Measurements from ENCODE around the gene FBXL2. TPM values are rescaled to one million over a fixed set of nuclear protein-coding genes. Genes with fewer than 3 reads are reported as not detected.

Gene FBXL2
- total and polyA plus RNA-seq, 4 donors, result 2.4 to 28.7 (median 6.5) TPM

DNA sequence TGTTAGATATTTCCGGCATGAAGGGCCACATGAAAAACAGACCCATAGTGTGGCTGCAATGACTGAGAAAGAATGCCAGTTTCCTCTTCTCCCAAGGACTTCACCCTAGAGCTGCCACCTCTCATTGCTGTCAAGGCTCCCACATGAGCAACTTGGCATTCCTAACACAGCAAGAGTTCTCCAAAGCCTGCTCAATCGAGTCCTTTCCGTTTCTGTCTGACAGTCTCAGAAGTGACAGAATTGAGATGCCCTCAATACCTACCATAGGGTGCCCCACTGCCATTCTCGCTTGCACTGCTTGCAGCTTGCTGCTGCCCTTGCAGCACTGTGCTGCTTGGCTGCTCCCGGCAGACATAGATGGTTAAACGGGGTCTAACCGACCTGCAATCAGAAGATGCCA, 118.7 kb downstream of the FBXL2 start:
- peaks cover 0 to 5% (median 0%) of the 10 kb centered on the region in 5 donors for H3K4me1 ChIP-seq (ENCODE audit: control insufficient read depth in 5 of 5, insufficient read depth in 5 of 5, low read length in 5 of 5)
- 84 to 95% methylated on average over 7 of the region's 7 CpGs for WGBS, 2 donors
- no peak overlapping the region for H3K27ac ChIP-seq (ENCODE audit: low read depth in 1 of 2, low read length in 1 of 2)
- peaks cover 0 to 2% (median 0%) of the 10 kb centered on the region in 4 donors for H3K9me3 ChIP-seq (ENCODE audit: control insufficient read depth in 4 of 4, insufficient read depth in 3 of 4, low read length in 3 of 4)
- H3K9ac ChIP-seq (ENCODE audit: insufficient read depth in 1 of 2, low read length in 2 of 2), result no peak overlapping the region
- DNase-seq (peak in 1 of 3 donors; percentile 11), ATAC-seq (ENCODE audit: insufficient read depth, low FRiP score) (no peak)
- peaks cover 33 to 59% (median 41%) of the 10 kb centered on the region in 4 donors for H3K36me3 ChIP-seq (ENCODE audit: control insufficient read depth in 4 of 4, insufficient read depth in 4 of 4, low read length in 4 of 4)
- H3K4me3 ChIP-seq, result no peak overlapping the region
- H3K27me3 ChIP-seq (ENCODE audit: control insufficient read depth in 3 of 3, insufficient read depth in 3 of 3, low read length in 2 of 3), result no peaks in the 10 kb centered on the region
- TF ChIP-seq, protein P1, sequence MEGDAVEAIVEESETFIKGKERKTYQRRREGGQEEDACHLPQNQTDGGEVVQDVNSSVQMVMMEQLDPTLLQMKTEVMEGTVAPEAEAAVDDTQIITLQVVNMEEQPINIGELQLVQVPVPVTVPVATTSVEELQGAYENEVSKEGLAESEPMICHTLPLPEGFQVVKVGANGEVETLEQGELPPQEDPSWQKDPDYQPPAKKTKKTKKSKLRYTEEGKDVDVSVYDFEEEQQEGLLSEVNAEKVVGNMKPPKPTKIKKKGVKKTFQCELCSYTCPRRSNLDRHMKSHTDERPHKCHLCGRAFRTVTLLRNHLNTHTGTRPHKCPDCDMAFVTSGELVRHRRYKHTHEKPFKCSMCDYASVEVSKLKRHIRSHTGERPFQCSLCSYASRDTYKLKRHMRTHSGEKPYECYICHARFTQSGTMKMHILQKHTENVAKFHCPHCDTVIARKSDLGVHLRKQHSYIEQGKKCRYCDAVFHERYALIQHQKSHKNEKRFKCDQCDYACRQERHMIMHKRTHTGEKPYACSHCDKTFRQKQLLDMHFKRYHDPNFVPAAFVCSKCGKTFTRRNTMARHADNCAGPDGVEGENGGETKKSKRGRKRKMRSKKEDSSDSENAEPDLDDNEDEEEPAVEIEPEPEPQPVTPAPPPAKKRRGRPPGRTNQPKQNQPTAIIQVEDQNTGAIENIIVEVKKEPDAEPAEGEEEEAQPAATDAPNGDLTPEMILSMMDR (IDR thresholded peaks at IDR 0.05; ENCODE audit: control extremely low read depth, extremely low read depth), result no peak

DNA sequence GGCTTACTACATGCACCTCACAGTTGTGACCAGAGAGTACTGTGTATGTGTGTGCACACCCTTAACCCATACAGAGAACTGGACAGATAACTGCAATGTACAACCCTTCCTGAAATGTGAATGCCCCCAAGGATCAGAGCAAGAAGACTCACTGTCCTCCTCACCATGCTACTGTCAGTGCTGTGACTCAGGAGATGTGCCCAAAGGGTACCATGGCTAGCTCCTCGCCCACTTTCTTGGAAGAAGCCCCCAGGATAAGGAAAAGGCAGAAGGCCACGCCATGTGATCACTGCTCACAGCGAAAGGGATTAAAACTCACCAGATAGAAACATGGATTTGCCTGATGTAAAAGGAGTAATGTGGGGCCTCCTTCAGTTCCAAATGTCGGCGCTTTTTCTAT, 121.2 kb downstream of the FBXL2 start:
- WGBS, 2 donors, result 97 to 99% methylated on average over 5 of the region's 5 CpGs
- H3K36me3 ChIP-seq (ENCODE audit: control insufficient read depth in 4 of 4, insufficient read depth in 4 of 4, low read length in 4 of 4), result peaks cover 30 to 62% (median 47%) of the 10 kb centered on the region in 4 donors
- H3K9me3 ChIP-seq (ENCODE audit: control insufficient read depth in 4 of 4, insufficient read depth in 3 of 4, low read length in 3 of 4), result peaks cover 0 to 2% (median 0%) of the 10 kb centered on the region in 4 donors
- TF ChIP-seq, protein P1 (IDR thresholded peaks at IDR 0.05; ENCODE audit: control extremely low read depth, extremely low read depth), result no peak
- no peaks in the 10 kb centered on the region for H3K4me1 ChIP-seq (ENCODE audit: control insufficient read depth in 5 of 5, insufficient read depth in 5 of 5, low read length in 5 of 5)
- H3K27me3 ChIP-seq (ENCODE audit: control insufficient read depth in 3 of 3, insufficient read depth in 3 of 3, low read length in 2 of 3), result no peaks in the 10 kb centered on the region
- H3K4me3 ChIP-seq, result no peak overlapping the region
- DNase-seq (no peak), ATAC-seq (ENCODE audit: insufficient read depth, low FRiP score) (no peak)
- no peak overlapping the region for H3K9ac ChIP-seq (ENCODE audit: insufficient read depth in 1 of 2, low read length in 2 of 2)
- H3K27ac ChIP-seq (ENCODE audit: low read depth in 1 of 2, low read length in 1 of 2), result no peak overlapping the region

DNA sequence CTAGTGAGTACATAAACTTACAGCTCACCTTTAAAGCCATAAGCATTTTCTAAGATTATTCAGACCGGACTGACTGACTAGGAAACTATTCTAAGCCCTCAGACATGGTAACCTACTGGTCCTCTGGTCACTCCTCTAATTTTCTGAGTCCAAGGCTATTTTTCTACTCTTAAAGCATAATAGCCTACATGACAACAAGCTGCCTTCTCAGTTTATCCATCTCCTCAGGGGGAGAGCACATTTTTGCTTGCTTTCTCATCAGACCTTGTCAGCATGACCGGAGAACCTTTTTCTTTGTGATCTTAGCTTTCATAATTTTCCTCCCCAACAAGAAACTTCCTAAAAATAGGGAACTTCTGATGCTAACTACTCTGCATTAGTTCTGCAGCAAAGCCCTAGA, 124.5 kb downstream of the FBXL2 start:
- DNase-seq (no peak), ATAC-seq (ENCODE audit: insufficient read depth, low FRiP score) (no peak)
- H3K4me3 ChIP-seq, result no peak overlapping the region
- H3K27ac ChIP-seq (ENCODE audit: low read depth in 1 of 2, low read length in 1 of 2), result no peak overlapping the region
- no peaks in the 10 kb centered on the region for H3K27me3 ChIP-seq (ENCODE audit: control insufficient read depth in 3 of 3, insufficient read depth in 3 of 3, low read length in 2 of 3)
- H3K9me3 ChIP-seq (ENCODE audit: control insufficient read depth in 4 of 4, insufficient read depth in 3 of 4, low read length in 3 of 4), result no peaks in the 10 kb centered on the region
- WGBS, 2 donors, result 68 to 90% methylated on average over 2 of the region's 2 CpGs
- H3K36me3 ChIP-seq (ENCODE audit: control insufficient read depth in 4 of 4, insufficient read depth in 4 of 4, low read length in 4 of 4), result peaks cover 22 to 62% (median 47%) of the 10 kb centered on the region in 4 donors
- H3K4me1 ChIP-seq (ENCODE audit: control insufficient read depth in 5 of 5, insufficient read depth in 5 of 5, low read length in 5 of 5), result no peaks in the 10 kb centered on the region
- H3K9ac ChIP-seq (ENCODE audit: insufficient read depth in 1 of 2, low read length in 2 of 2), result no peak overlapping the region
- TF ChIP-seq, protein P1 (IDR thresholded peaks at IDR 0.05; ENCODE audit: control extremely low read depth, extremely low read depth), result no peak

DNA sequence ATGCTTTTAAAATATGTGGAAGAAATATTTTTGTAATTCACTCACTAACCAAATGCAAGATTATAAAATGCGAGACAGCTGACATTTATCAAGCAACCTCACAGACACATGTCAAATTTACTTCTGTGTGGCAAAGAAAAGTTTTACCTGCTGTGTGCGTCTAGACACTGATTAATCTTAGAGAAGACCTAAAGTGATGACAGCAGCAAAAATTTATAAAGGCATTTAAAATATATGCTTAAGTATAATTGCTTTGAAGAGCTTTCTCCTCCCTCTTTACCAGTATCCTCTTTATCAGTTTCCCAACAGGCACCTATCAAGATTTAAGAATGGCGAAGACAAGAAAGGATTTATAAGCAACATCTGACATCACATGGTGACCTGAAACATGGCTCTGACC, 125.7 kb downstream of the FBXL2 start:
- TF ChIP-seq, protein P1 (IDR thresholded peaks at IDR 0.05; ENCODE audit: control extremely low read depth, extremely low read depth), result no peak
- Histone ChIP-seq H3K36me3 (ENCODE audit: control insufficient read depth in 4 of 4, insufficient read depth in 4 of 4, low read length in 4 of 4) (peaks cover 20 to 65% (median 51%) of the 10 kb centered on the region in 4 donors), H3K27ac (ENCODE audit: low read depth in 1 of 2, low read length in 1 of 2) (no peak overlapping the region), H3K4me3 (no peak overlapping the region), H3K9me3 (ENCODE audit: control insufficient read depth in 4 of 4, insufficient read depth in 3 of 4, low read length in 3 of 4) (no peaks in the 10 kb centered on the region), H3K4me1 (ENCODE audit: control insufficient read depth in 5 of 5, insufficient read depth in 5 of 5, low read length in 5 of 5) (no peaks in the 10 kb centered on the region), H3K9ac (ENCODE audit: insufficient read depth in 1 of 2, low read length in 2 of 2) (no peak overlapping the region), H3K27me3 (ENCODE audit: control insufficient read depth in 3 of 3, insufficient read depth in 3 of 3, low read length in 2 of 3) (no peaks in the 10 kb centered on the region)
- WGBS, 2 donors, result 96 to 99% methylated on average over 3 of the region's 3 CpGs
- ATAC-seq (ENCODE audit: insufficient read depth, low FRiP score) (no peak), DNase-seq (no peak)
